Heart left ventricle (tissue), 16 donors: ENCODE measurements around the gene PCNT. TPM values are rescaled to one million over a fixed set of nuclear protein-coding genes. Genes with fewer than 3 reads are reported as not detected.

Experiments
- ATAC-seq, 4 donors: fragments of 200-7000 bp; cut with Tn5 transposase; one replicate each; pipeline ENCODE4 v1.9.1; 2020 to 2022; ENCODE audit warnings: moderate library complexity in 4 of 4, mild to moderate bottlenecking in 3 of 4, moderate number of reproducible peaks in 1 of 4
- DNase-seq, 5 donors: peaks; one replicate each; pipeline ENCODE4 v3.0.0-alpha.2; 2020
- H3K27ac ChIP-seq, 12 donors: fragments of 200-600 bp; sonication (generic) in 4 of 12; one replicate each; pipeline versions ENCODE4 v1.5.0 to v1.8.0; 2016 to 2022; ENCODE audit warnings: mild to moderate bottlenecking in 2 of 12
- H3K27me3 ChIP-seq, 9 donors: fragments of 200-600 bp; sonication (generic) in 2 of 9; one replicate each; pipeline versions ENCODE4 v1.5.1 to v1.8.0; 2016 to 2022; ENCODE audit warnings: mild to moderate bottlenecking in 3 of 9
- H3K36me3 ChIP-seq, 9 donors: fragments of 200-600 bp; sonication (generic) in 2 of 9; one replicate each; pipeline versions ENCODE4 v1.5.0 to v1.8.0; 2018 to 2022; ENCODE audit warnings: mild to moderate bottlenecking in 2 of 9
- H3K4me1 ChIP-seq, 12 donors: fragments of 200-600 bp; sonication (generic) in 4 of 12; one replicate each; pipeline versions ENCODE4 v1.5.0 to v1.8.0; 2016 to 2022; ENCODE audit warnings: mild to moderate bottlenecking in 3 of 12
- H3K4me3 ChIP-seq, 12 donors: fragments of 200-600 bp; sonication (generic) in 4 of 12; one replicate each; pipeline versions ENCODE4 v1.5.0 to v1.8.0; 2017 to 2022; ENCODE audit warnings: mild to moderate bottlenecking in 9 of 12, moderate library complexity in 4 of 12
- H3K9me3 ChIP-seq, 12 donors: fragments of 200-600 bp; sonication (generic) in 4 of 12; one replicate each; pipeline versions ENCODE4 v1.5.0 to v1.8.0; 2016 to 2022; ENCODE audit warnings: mild to moderate bottlenecking in 1 of 12
- CTCF ChIP-seq, 12 donors: fragments of 200-600 bp; sonication (generic) in 4 of 12; IDR thresholded peaks; one replicate each; pipeline versions ENCODE4 v1.5.0 to v1.8.0; 2018 to 2022; ENCODE audit warnings: antibody characterized with exemption in 12 of 12, mild to moderate bottlenecking in 5 of 12
- POLR2A ChIP-seq, 2 donors: fragments of 450-650 bp; IDR thresholded peaks; one replicate each; pipeline ENCODE4 v1.6.1; 2017; ENCODE audit warnings: antibody characterized with exemption in 2 of 2, mild to moderate bottlenecking in 2 of 2, moderate library complexity in 2 of 2
- whole genome bisulfite sequencing, 4 donors: extraction: QIAGEN DNeasy Blood & Tissue Kit in 2 of 4; methylation state at CpG; one replicate each; pipeline versions ENCODE4 v1.1.5 to v1.1.7; 2013 to 2018; 5-methylcytosine and 5-hydroxymethylcytosine counted together
- intact Hi-C, 10 donors: fragments of 100-400 bp; cut with DNase I; formaldehyde crosslinking; loops; one replicate each; pipeline versions ENCODE4 v1.11.1 to v1.14.2; 2022
- polyA plus RNA-seq, 2 donors: library from polyadenylated mRNA; stranded (reverse); fragments of 200-250 nt; gene quantifications; one replicate each; pipeline ENCODE4 v1.2.3, GENCODE V29; 2013
- total RNA-seq, 9 donors: library from RNA; depleted of rRNA in 2 of 9; stranded (reverse); fragments of >200 nt in 2 of 9; fragmentation: NEBNext Ultra II Directional in 3 of 9; extraction: Animal tissue kit (Norgen Biotek cat#: 25700) in 3 of 9; gene quantifications; one replicate each; pipeline versions ENCODE4 v1.1.0 to v1.2.4, GENCODE V29; 2016 to 2023
- donor health status: ischemic (EF 13 %, LVEDD 7.1; RV severe dilation, severe dysfunction).
- donor health status: healthy with polysubstance abuse.
- donor health status: DM: no; HTN: yes; CAD: no.
- donor health status: DM: no; HTN: no; CAD: no.
- donor health status: ischemic (EF 25% LVEDD 6.9; RV normal size, moderate dysfunction).
- donor health status: ischemic (EF 25% LVEDD 5.7; RV mildly dilated, moderate dysfunction).
- donor health status: healthy.
- donor health status: DM: yes; HTN: yes; CAD: no.
- donor health status: ischemic (EF 35%, LVEDD 5.7; RV mildly dilated, moderate dysfunction).
- donor health status: nonischemic (EF 11% LVEDD 7.7; RV severe dilation, severe dysfunction).
- donor health status: DM: yes; HTN: yes; CAD: no.
- donor health status: PGD.
- donor health status: ischemic (EF 29% LVEDD 5.4; RV normal size, mild dysfunction).
- donor health status: nonischemic (EF 23%, LVEDD 6.1; RV moderate dilation, normal function).

Gene PCNT
- total and polyA plus RNA-seq, 11 donors, result 17.0 to 73.0 (median 36.7) TPM

DNA sequence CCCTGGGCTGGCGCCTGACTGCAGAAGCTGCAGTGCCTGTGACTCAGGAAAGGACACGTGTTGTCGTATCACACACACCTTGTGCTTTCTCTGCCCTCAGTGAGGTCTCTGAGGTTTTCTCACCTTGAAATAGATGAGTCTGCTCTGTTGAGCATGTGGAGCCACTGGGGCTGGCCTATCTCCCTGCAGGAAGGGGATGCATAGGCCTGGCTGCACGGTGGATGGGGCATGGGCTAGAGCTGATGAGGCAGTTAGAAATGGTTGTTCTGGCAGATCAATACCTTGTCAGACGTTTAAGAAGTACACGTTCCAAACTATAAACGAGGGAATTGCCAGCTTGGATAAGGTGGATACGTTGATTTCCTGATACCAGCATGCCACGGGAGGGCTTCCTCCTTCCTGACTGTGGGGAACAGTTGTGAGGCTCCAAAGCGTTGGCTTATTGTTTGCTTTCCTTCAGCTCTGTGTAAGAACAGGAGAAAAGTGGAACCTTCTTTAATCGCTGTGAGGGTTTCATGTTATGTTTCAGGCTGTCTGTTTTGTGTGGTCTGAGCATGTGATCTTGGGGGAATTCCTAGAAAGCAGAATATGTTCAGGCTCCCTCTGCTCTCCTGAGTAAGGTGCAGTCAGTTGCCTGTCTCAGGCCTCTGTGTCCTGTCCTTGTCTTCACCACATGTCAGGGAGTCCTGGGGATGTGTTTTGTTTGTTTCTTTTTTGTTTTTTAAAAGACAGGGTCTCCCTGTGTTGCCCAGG is 44.8 kb downstream of the PCNT start:
- peak in 1 of 4 donors; percentile 18 for ATAC-seq
- Histone ChIP-seq H3K9me3 (no peaks in the 10 kb centered on the region), H3K4me1 (peaks cover 0 to 16% (median 0%) of the 10 kb centered on the region in 12 donors), H3K27me3 (no peaks in the 10 kb centered on the region), H3K36me3 (peaks cover under 1 to 58% (median 37%) of the 10 kb centered on the region in 9 donors), H3K4me3 (no peak overlapping the region), H3K27ac (peak overlapping the region in 1 of 12 donors; percentile 16)
- TF ChIP-seq POLR2A (IDR thresholded peaks at IDR 0.05) (no peak), CTCF (IDR thresholded peaks at IDR 0.05) (no peak)
- intact Hi-C loops, result no loop called here
- no peak for DNase-seq
- 74 to 87% (median 76%) methylated on average over 11 of the region's 11 CpGs for WGBS, 4 donors

DNA sequence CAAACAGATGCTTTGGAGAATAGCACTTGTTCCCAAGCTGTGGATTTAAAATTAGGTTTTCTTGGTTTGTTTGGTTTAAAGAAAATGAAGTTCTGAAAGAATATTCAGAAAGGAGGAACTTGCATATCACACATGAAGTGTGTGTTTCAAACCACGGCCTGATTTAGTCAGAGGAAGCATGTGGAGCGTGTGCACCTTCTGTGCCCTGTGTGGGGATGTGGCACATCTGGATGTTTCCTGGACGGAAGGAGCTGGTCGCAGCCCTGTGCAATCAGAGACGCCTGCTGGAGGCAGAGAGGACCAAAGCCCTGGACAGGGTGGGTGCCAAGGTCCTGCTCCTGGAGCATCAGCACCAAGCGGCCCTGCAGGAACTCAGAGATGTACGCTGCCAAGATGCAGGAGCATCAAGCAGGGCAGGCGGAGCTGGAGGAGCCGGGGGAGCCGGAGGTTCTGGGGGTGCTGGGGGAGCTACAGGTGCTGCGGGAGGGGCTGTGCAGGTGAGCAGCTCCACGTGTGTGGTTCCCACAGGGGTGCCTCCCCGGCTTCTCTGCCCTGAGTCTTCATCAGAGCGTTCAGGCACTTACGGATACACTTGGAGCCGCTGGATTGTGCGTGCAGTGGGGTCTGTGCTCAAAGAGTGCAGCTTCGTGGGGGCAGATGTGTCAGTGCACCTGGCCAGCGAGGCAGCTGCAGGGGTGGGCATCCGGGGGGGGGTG is 45.7 kb downstream of the PCNT start:
- intact Hi-C loops, result no loop called here
- 84 to 89% (median 87%) methylated on average over 19 to 20 of the region's 20 CpGs for WGBS, 4 donors
- H3K4me3 ChIP-seq, result no peak overlapping the region
- H3K36me3 ChIP-seq, result peaks cover 0 to 51% (median 28%) of the 10 kb centered on the region in 9 donors
- TF ChIP-seq CTCF (IDR thresholded peaks at IDR 0.05), result no peak
- no peak for TF ChIP-seq POLR2A (IDR thresholded peaks at IDR 0.05)
- H3K9me3 ChIP-seq, result no peaks in the 10 kb centered on the region
- H3K4me1 ChIP-seq, result peaks cover 0 to 16% (median 0%) of the 10 kb centered on the region in 12 donors
- ATAC-seq, result no peak
- H3K27me3 ChIP-seq, result no peaks in the 10 kb centered on the region
- DNase-seq, result no peak
- H3K27ac ChIP-seq, result no peak overlapping the region

DNA sequence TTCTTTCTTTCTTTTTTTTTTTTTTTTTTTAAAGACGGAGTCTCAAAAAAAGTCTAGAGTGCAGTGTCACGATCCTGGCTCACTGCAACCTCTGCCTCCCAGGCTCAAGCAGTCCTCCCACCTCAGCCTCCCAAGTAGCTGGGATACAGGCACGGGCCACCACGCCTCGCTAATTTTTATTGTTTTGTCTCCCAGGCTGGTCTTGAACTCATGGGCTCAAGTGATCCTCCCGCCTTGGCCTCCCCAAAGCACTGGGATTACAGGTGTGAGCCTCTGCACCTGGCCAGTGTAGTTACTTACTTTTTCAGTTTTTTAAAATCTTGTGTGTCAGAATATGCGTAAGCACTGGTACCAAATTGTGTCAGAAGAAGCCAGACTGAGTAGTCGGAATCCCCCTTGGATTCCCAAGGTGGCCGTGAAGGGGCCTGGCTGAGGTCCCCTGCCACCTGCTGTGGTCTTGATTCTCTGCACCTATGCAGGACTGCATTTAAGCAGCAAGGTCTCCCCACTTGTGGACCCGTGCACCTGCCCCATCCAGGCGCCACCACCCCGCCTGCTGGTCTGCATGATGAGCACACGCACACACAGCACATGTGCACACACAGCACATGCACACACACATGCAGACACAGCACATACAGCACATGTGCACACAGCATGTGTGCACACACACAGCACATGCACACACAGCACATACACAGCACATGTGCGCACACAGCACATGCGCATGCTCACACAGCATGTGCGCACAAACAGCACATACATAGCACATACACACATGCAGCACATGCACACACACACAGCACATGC is 47.5 kb downstream of the PCNT start:
- Histone ChIP-seq H3K27ac (no peak overlapping the region), H3K4me1 (peaks cover 0 to 16% (median under 1%) of the 10 kb centered on the region in 12 donors), H3K4me3 (no peak overlapping the region), H3K27me3 (no peaks in the 10 kb centered on the region), H3K9me3 (no peaks in the 10 kb centered on the region), H3K36me3 (peaks cover 0 to 43% (median 21%) of the 10 kb centered on the region in 9 donors)
- TF ChIP-seq POLR2A (IDR thresholded peaks at IDR 0.05) (no peak), CTCF (IDR thresholded peaks at IDR 0.05) (no peak)
- 93 to 97% (median 95%) methylated on average over 13 to 16 of the region's 16 CpGs for WGBS, 4 donors
- no peak for ATAC-seq
- intact Hi-C loops, result no loop called here
- DNase-seq, result peak in 1 of 5 donors; percentile 20
